Renal cortex interstitium (tissue), 11 donors: ENCODE measurements around the gene DUSP7. TPM values are rescaled to one million over a fixed set of nuclear protein-coding genes. Genes with fewer than 3 reads are reported as not detected.
"Not testable (repeated sequence)": the region's sequence is repeated elsewhere in the genome, so short reads cannot be mapped to it uniquely, and the experiment has no call there.

Experiments used
- DNase-seq, 11 donors: peaks; one replicate each; pipeline ENCODE4 v3.0.0-alpha.2; 2013; ENCODE audit warnings: low read depth in 9 of 11, low spot score in 4 of 11; ENCODE audit errors: extremely low read depth in 1 of 11
- polyA plus RNA-seq, 3 donors: library from polyadenylated mRNA; unstranded; fragments of 120-200 nt; gene quantifications; one replicate each; pipeline ENCODE4 v1.2.1, GENCODE V29; 2013; ENCODE audit not compliant: insufficient read length in 3 of 3

Gene DUSP7
- polyA plus RNA-seq, 3 donors = 14.8 to 19.0 (median 16.2) TPM

DNA sequence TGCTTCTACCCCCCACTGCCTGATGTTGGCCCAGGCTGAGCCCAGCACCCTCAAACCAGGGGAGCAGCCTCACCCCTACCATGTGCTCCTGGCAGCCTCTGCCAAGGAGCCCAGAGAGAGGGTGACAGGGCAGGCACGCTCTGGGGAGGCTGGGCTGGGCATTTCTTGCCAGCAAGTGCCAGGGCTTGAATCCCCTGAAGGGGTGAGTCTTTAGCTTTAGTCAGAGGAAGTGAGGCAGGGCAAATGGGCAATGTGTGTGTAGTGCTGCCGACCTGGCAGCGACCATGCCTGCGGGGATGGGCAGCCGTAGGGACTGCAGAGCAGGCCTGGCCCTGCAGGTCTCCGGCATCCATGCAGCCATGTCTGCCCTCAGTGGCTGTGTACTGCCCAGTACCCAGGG is 18.1 kb downstream of the DUSP7 start:
- no peak for DNase-seq

DNA sequence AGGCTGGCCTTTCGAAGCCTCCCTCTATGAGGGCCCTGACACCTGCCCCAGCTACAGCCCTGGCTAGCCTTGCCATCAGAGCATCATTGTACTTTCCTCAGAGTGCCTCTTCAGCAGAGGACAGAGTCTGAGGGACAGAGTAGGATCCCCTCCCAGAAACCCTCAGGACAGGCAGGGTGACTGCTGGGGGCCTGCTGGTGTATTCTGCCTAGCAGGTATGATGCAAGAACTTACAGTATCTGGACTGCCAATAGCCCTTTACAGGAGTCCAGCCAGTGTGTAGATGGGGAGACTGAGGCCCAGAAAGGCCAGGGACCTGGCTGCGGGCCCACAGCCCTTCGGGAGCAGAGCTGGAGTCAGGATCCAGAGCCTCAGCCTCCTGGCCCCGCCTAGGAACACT is 19.1 kb downstream of the DUSP7 start:
- no peak for DNase-seq

DNA sequence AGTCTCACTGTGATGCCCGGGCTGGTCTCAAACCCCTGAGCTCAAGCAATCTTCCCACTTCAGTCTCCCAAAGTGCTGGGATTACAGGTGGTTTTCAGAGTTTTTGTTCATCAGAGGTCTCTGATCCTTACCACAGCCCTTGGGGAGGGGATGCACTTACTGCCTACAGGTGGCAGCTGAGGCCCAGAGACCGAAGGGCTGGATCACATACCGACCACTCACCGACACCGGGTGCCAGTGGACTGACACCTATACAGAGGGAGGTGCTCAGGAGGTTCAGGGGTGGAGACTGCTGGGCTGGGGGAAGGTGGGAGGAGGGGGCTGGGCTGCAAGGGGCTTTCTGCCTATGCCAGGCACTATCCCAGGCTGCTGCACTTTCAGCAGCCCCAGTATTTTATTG is 19.5 kb downstream of the DUSP7 start:
- DNase-seq = no peak

DNA sequence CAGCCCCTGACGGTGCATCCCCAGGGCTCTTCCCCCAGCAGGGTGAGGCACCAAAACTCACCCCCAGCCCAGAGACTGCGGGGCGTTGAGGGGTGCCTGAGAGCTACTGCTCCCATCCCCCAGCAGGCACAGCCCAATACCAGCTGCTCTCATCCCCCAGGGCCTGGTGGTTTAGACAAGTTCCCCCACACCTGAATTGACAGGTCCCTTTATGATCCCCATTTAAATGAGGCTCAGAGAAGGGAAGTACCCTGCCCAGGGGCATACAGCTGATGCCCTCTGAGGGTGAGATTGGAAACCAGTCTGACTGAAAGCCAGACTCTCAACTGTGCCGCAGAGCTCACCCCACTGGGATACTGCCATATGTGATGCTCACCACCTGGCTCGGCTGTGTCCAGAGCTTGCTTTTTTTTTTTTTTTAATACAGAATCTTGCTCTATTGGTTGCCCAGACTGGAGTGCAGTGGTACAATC is 20.1 kb downstream of the DUSP7 start:
- DNase-seq = no peak

DNA sequence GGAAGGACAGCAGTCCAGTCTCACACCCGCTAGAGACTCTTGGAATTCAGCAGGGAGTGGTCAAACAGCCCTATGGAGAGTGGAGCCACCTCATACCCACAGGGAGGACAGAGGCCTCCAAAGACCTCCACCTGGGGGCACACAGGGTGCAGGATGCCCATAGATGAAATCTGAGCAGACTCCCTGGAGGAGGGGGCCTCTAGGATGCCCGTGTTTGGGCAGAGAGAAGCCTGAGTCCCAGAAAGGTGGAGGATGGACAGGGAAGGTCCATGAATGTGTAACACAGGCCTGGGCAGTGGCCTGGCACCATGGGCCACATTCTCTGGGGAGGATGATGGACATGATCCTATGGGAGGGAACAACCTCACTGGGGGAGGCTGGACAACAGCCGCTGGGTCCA is 21.7 kb downstream of the DUSP7 start:
- DNase-seq = no peak

DNA sequence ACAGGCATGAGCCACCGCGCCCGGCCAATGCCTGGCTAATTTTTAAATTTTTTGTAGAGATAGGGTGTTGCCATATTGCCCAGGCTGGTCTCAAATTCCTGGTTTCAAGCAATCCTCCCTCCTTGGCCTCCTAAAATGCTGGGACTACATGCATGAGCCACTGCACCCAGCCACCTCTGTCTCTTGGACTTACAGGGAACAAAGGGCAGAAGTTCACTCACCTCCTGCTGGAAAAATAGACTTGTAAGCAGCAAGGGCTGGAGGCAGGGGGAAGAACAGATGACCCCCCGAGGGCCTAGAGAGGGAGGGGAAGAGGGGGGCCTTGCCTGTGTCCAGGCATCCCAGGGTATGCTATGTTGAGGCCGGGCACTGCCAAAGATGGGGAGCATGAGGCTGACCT is 22.2 kb downstream of the DUSP7 start:
- no peak for DNase-seq

DNA sequence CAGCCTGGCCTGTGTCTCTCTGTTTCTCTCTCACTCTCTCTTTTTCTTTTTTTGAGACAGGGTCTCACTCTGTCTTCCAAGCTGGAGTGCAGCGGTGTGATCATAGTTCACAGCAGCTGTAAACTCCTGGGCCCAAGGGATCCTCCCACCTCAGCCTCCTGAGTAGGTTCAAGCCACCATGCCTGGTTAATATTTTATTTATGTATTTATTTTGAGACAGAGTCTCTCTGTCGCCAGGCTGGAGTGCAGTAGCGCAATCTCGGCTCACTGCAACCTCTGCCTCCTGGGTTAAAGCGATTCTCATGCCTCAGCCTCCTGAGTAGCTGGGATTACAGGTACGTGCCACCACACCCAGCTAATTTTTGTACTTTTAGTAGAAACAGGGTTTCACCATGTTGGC is 22.6 kb downstream of the DUSP7 start:
- not testable (repeated sequence) for DNase-seq

DNA sequence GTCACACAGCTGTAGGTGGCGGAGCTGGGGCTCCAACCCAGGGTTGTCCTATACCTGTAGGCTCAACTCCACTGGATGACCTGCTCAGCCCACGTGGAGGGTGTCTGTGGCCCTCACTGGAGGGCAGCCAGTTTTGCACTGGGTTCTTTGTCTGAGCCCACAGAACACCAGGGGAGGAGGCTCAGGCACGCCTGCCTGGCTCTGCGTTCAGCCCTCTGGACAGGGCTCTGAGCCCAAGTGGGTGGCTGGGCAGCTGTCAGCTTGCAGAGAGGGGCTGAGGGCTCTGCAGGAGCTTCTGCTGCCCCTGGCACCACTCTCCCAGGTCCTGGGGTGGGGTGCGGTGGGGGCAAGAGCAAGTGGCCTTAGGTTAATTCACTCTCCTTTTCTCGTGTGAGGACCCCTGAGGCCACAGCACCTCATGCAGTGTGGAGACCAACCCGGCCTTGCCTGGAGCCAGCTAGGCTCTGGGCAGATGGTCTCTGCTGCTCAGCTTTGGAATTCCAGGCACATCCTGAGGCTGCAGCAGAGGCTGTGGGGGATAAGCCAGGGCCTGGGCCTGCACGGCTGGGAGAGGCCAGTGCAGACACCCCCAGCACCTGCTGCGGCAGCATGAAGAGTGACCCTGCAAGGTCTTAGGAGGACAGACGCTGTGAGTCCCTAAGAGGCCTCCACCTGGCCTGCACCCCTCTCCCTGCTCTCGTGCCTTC is 23.5 kb downstream of the DUSP7 start:
- DNase-seq = no peak

DNA sequence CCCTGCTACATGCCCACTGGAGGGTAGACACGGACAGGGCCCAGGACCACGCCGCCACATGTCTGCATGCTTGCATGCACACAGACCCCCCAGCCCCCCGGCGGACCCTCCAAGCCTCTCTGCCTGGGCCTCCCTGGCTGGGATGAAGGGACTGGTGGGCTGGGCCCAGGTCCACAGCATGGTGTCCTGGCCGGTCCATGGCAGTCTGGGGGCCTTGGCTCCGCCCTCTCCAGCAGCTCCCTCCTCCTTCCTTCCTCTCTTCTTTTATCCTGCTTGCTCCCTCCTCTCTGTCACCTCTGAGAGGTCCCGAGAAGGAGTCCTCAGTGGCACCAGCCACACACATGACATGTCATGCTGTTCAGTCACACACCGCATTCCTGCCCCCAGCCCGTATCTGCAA is 24.5 kb downstream of the DUSP7 start:
- no peak for DNase-seq

DNA sequence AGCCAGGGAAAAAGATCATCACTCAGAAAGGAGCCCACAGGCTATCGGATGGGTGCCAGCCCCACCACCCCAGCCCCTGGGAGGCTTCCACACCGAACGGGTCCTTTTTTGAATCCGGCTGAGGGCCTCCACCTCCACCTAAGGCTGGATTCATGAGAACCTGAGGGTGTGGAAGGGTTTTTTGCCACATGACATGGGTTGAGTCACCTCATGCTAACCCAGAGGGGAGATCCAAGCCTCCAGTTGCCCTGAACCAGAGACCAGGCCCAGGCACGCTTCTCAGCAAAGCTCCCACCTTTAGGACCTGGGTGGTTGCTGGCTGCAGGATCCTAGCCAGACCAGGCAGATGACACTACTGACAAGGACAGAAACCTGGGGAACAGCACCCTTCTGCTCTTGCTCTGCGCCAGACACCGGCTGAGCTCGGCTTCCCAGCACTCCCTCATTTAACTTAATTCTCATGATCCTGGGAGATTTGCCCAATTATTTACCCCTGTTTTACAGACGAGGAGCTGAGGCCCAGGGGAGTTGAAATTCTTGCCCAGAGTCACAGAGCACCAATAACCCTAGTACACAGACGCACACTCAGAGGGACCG is 25.6 kb downstream of the DUSP7 start:
- DNase-seq = no peak

DNA sequence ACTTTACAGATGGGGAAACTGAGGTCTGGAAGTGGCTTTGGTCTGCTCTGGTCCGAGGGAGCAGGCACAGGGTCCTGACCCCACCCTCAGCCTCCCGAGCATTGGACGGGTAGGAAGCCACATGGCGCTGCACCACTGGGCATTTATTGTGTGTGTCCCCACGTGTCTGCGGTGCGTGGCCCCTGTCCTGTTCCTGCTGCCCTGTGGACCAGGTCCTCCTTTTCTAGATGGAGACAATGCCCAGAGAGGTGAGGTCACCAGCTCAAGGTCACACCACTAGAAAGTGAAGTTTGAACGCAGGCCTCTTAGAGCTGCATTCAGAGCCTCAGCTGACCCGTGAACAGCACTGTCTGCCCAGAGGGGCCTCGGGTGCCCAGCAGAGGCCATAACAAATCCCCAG is 26.8 kb downstream of the DUSP7 start:
- DNase-seq = no peak

DNA sequence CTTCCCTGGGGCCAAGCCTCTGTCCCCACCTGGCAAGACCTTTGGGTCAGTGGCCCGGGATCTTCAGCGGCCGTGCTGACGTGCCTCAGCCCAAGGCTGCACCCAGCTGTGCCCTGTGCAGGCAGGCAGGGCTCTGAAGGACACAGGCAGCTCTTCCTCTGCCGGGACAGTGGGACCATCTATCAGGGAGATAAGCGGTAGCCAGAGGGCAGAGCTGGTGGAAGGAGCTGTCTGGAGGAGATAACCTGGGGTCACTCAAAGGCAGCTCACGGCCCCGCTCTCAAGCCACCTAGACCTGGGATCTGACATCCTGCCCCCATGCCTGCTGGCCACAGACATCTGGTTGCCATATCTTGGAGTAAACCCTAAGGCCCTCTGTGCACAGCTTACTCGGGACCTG is 27.3 kb downstream of the DUSP7 start:
- no peak for DNase-seq

DNA sequence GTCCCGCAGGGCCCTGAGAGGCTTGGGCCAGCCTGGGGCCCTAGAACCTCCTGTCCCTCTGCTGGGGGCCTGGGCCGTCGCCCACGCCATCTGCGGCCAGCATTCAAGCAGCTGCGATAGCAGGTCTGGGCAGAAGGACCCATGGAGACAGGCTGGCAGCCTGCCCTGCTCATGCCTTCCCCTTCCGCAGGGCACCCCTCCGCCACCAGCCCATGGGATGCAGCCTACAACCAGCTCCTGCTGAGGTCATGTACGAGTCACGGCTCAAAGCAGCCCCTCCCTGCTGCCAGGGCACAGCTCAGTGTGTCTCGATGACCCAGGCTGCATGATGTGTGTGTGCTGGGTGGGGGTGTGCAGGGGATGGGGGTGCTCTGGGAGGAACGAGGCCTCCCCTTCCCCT is 27.8 kb downstream of the DUSP7 start:
- no peak for DNase-seq

DNA sequence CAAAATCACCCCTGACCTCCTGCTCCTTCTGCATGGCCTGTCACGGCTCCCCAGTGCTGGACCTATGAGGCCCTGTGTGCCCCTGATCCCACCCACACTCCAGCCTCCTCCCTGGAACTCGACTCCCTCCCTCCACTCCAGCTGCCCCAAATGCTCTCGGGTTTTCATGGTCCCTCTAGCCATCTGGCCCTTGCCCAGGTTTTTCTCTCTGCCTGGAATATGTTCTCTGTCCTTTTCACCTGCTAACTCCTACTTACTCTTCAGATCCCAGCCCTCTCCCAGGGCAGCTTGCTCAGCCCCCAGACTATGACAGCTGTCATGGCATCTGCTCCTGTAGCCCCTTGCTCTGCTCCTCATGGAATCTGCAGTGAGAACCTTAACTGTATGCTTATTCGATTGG is 30.3 kb downstream of the DUSP7 start:
- DNase-seq = no peak

DNA sequence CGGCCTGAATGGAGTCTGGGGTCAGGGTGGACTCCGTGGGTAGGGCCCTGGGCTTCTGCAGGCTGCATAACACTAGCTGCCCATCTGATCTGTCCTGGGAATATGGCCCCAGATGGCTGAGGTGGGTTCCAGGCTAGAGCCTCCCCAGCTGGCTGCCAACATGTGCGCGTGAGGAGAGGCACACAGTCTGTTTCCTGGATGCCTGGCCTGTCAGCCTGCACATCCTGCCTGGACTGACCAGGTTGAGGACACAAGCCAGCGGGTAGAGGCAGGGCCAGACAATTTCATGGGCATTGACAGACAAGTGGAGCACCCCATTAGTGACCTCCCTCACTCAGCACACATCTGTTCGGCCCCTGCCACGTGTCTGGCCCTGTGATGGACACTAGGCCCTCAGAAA is 30.9 kb downstream of the DUSP7 start:
- DNase-seq = no peak

DNA sequence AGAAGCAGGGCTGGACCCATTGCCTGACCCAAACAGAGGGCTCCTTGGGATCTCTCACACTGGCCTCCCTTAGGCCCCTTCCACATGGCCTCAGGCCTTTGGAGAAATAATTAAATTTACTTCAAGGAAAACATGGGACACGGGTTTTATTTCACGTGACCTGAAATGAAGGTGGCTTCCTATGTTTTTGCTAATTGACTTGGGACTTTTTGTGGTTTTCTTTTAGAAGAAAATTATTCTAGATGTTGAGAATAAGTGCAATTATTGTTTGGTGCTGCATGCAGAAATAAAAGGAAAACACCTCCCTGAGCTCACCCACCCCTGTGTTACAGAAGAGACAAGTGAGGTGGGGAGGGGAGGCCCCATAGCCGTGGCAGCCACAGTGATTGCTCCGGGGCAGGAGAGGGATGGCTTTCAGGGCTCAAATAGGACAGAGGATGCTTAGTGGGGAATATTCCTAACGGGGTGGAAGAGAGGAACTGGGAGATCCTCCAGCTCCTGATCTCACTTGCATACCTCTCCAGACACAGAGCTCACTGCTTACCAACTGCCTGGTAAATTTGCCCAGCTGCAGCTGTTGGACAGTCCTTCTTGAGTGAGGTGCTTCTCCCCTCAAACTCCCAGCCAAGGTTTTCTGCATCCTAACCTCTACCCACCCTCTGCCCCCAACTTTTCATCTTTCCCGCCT is 31.5 kb downstream of the DUSP7 start:
- DNase-seq = no peak

DNA sequence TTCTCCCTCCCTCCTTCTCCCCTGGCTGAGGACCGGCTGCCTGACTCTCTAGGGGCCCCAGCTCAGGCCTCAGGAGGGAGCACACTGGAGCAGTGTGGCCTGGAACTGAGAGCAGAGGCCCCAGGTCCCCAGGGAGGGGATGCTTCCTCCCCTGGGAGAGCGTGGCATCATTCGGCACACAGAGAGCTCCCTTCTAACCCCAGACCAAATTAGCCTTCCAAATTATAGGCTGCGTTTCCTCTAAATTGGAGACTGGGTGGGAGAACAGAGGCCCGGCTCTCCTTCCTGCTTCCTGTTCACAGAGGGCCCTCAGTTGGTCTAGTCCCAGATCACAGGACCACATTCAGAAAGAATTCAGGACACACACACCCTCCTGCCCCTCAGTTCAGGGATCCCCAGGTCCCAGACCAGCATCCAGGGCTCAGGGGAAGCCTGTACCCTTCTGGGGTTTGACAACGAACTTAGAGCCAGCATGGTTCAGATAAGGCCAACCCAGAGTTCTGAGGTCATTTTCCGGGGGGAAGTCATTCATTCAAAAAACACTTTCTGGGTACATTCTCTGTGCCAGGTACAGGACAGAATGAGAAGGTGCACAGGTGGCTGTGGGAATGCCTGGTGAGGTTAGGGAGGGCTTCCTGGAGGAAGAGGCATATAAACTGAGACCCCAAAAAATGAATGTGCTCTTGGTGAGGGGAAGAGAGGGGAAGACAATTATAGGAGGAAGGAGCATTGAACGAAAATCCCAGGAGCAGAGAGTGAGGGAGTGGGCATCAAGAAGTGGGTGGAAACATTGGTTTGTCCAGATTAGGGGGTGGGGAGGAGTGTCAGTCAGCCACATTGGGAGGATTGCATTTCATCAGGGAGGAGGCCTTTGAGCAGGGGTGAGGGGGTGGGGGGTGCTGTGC is 32.3 kb downstream of the DUSP7 start:
- no peak for DNase-seq

DNA sequence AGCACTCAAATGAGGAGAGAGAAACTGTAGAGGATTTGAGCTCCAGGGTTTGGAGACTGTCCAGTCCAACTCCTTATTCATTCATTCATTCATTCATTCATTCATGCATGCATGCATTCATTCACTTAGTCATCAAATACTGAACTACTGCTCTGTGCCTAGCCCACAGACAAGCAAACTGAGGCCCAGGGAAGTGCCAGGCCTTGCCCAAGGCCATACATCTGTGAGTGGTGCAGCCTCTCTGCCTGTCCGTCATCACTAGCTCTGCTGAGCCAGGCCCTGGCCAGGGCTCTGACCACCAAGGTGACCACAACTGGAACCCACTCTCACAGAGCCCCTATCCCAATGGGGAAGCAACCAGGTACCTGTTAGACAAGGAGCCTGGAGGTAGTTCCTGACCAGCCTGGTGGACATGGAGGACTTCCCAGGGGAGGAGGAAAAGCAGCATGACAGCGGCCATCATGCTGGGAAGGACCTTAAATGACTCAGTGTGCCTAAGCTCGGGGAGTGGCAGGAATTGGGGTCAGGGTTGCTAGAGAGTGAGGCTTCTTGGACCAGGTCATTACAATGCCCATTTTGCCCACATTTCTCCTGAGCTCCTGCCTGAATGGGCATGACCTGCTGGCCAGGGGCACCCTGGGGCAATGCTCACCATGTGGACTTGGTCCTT is 33.1 kb downstream of the DUSP7 start:
- DNase-seq = no peak
